Measurements from ENCODE around the gene FGD5.

Gene FGD5

DNA sequence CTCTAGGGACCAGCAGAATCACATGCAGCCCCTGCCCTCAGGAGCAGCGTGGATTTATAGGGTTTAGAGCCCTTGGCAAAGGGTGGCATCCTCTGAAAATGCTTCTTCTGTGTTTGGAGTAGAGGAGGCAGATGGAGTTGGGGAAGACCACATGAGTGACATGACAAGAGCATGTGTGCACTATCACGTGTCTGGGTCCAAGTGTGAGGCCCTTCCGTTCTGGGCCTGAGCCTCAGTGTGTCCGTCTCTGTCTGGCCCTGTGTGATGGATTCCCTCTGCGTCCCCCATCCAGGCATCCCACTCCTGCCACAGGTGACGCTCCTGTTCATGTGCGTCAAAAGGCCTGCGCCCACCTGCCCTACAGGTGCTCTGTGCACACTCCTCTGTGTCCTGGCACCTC, 30.1 kb downstream of the FGD5 start:
- no peak for DNase-seq (ENCODE audit: low read depth)

DNA sequence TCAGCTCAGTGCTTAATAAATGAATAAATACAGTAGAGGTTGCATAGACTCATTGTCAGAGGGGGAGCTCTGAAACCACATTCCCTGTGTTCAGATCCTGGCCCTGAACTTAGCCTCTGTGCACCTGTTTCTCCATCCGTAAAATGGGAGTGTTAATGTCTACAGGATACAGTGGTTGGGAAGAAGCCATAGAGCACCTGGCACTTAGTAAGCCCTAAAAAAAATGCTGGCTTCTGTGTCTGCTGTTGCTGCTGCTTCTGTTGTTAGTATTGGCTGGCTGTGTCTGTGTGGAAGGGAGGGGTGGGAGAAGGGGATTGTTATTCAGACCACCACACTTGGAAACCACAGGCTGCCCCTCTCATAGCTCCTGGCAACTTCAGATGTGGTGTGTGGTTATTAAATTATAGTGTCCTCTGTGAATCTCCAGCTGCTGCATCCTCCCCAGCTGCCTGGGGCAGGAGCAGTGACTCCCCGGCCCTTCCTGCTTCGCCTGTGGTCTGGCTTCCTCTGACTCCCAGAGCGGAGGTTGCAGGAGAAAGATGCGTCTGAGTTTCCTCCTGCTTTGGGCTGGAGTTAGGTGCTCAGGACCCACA, 31.0 kb downstream of the FGD5 start:
- no peak for DNase-seq (ENCODE audit: low read depth)

DNA sequence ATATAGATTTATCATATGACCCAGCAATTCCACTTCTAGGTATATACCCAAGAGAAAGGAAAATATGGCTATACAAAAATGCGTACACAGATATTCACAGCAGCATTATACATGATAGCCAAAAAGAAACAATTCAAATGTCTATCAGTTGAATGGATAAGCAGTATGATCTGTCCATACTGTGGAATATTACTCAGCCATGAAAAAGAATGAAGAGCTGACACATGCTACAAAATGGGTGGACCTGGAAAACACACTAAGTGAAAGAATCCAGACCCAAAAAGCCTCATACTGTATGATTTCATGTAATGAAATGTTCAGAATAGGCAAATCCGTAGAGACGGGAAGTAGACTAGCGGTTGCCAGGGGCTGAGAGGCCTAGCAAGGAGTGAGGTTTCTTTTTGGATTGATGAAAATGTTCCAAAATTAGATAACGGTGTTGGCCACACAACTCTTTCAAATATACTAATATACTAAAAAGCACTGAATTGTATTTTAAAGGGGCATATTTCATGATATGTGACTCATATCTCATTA, 33.4 kb downstream of the FGD5 start:
- DNase-seq (ENCODE audit: low read depth) = no peak

DNA sequence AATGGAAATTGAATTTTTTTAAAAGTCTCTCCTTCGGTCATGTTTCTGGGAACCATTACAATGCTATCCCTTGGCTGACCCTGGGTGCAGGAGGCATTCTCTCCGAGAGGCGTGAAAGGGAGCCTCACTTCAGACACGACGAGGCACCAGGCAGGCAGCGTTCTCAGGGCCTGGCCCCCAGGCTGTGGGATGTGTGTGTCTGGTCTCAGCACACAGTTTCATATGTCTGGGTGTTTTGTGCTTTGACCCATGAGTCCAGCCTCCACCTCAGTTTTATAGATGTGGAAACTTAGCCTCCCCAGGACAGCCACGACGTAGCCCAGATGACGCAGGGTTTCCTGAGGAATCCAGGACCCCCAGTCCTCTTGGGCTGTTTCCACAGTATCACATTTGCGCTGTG, 34.0 kb downstream of the FGD5 start:
- no peak for DNase-seq (ENCODE audit: low read depth)

DNA sequence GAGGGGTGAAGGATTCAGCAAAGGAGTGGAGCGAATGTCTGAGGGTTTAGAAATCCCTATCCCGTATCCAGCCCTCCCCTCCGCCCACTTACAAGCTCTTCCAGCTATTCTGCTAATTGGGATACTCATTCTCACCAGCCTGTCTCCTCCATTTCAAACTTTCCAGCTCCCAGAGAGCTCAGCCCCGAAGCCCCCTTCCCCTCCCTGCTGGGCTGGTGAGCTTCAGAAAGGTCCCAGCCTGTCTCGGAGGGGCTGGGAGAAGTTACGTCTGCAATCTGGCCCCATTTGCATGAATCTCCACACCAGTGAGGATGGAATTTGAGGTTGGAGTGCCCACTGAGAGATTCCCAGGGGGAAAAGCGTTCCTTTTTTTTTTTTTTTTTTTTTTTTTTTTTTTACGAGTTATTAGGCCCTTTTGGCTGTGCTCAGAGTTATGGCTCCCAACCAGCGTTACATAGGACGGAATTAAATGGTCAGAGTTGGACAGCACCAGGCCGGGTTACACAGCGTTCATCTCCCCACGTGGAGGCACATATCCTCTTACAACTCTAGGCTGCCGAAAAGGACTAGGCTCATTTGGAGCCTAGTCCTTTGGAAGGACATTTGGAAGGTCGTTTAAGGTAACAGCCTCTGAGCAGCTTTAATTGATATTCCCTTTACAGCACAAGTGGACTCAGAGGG, 34.6 kb downstream of the FGD5 start:
- no peak for DNase-seq (ENCODE audit: low read depth)

DNA sequence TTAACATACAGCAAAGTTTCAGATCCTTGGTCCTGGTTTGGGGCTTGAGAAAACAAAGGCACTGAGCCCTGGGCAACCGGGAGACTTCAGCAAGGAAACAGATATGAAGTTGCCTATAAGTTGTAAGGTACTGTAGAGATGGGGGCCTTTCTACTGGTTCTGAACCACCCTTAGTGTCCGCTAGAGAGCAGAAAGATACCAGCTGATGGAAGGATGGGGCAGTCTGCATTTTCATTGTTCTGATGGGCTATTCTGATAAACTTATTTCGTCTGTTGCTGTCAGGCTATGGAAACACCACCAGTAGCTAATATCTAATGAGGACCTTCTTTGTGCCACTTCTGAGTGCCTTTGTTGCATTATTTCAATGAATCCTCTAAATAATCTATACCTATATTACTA, 38.7 kb downstream of the FGD5 start:
- no peak for DNase-seq (ENCODE audit: low read depth)

DNA sequence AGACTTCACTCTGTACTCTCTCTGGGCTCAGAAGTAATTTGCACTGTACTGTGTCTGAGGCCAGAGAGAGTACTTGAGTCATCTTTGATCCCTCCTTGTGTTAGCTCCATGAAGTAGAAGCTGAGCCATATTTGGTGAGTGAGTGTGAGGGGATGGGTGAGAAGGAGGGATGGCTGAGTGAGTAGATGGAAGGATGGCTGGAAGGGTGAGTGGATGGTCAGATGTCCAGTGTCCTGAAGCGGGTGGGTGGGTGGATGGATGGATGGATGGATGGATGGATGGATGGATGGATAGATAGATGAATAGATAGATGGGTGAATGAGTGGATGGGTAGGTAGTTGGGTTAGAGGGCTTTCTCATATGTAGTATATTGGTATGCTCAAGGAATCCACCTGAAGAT, 39.3 kb downstream of the FGD5 start:
- DNase-seq (ENCODE audit: low read depth) = no peak

DNA sequence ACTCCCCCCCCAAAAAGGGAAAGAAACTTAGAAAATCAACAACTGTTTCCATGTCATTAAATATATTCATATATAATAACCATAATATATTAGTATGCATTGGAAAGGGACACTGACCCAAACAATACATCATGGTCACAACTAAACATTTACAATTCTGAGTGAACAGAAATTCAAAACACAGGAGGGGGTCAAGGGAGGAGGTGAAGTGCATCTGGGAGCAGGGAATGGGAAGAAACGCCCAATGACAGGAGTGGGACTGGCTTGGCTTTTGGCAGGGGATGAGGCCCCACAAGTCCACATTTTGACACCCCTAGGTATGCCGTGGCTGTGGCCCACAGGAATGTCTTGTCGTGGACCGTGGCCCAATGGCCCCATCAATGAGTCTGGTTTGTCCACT, 41.1 kb downstream of the FGD5 start:
- no peak for DNase-seq (ENCODE audit: low read depth)

DNA sequence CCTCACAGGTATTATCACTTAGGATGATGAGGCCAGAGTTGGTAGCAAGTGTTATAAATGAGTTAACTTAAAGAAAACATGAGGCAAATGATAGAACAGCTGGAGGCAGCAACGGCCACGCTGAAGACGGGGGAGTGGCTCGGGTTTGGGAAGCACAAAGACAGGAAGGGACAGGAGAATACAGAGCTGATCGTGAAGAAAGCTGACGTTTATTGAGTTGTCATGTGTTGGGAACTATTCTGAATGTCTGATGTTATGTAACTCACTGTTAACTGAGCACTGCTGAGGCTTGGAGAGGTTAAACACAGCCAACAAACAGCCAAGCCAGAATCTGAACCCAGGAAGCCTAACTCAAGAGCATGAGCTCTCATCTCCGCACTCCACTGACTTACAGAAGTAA, 42.3 kb downstream of the FGD5 start:
- DNase-seq (ENCODE audit: low read depth) = no peak

DNA sequence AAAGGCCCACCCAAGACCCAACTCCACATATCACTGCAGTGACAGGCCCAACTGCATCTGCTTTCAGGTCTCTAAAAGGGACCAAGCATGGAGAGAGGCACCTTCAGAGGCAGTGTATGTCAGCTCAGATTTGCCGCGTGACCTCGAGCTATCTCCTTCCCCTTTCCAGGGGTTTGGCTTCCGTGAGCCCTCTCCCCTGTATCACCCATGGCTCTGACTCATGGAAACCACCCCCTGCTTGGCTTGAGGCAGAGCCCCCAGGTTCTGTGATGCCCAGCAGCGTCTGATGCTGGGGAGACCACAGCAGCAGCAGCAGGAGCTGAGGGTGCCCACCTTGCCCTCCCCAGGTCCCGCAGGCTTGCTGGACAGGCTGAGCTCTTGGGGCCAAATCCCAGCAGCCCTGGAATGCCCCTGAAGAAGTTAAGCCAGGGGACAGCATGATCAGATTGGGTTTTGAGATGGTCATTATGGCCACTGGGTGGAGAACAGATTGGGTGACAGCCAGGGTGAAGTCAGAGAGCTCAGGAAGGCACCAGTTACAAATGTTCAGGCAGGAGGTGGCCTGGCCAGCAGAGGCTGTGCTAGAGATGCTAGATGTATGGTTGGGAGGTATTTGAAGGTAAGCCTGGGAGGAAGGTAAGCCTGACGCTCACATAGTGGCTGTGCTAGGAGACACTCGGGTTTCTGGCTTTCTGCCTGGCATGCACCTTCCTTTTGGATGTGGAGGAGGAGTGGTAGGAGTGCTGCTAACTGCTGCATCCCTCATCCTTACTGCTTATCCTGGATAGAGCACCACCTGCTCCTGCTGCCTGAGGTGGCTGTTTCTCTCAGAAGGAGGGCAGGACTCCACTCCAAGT, 42.9 kb downstream of the FGD5 start:
- DNase-seq (ENCODE audit: low read depth) = no peak

DNA sequence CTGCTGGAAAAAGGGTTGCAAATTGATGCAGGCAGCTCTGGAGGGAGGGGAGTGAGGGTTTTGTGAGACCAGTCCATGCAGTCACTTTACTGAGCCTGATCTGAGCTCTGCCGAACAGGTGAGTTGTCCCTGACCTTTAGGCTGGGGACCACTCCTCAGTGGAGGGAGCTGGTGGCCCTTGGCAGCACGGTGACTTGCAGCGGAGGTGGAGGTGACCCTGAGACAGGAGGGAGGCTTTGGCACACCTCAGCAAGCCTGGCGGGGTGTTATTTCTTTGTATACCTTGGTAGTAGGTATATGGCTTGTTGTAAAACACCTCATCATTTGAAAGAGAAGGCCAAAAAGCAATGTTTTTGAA, 43.5 kb downstream of the FGD5 start:
- no peak for DNase-seq (ENCODE audit: low read depth)

DNA sequence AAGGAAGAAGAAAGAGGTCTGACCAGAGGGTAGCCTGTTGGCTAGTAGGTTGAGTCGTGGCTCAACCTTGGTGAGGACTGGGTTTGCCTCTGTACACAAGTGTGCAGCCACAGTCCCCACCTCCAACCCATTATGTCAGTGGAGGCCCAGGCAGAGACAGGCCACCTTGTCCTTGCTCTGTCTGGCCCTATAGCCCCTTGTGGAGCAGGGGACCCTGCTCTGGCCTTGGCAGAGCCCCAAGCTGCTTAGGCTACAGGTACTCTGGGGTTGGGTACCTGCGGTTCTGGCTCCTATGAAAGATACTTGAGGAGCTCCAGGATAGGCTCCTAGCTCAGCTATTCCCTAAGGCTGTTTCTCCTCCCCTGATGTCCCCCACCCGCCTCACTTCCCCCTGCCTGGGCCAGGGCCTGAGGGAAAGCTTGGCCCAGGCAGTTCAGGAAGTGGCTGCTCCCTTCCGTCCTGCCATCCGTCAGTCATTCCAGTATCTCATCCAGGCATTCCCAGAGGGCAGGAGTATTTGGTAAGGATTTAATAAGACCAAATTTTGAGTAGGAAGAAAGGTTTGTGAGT, 44.0 kb downstream of the FGD5 start:
- no peak for DNase-seq (ENCODE audit: low read depth)

DNA sequence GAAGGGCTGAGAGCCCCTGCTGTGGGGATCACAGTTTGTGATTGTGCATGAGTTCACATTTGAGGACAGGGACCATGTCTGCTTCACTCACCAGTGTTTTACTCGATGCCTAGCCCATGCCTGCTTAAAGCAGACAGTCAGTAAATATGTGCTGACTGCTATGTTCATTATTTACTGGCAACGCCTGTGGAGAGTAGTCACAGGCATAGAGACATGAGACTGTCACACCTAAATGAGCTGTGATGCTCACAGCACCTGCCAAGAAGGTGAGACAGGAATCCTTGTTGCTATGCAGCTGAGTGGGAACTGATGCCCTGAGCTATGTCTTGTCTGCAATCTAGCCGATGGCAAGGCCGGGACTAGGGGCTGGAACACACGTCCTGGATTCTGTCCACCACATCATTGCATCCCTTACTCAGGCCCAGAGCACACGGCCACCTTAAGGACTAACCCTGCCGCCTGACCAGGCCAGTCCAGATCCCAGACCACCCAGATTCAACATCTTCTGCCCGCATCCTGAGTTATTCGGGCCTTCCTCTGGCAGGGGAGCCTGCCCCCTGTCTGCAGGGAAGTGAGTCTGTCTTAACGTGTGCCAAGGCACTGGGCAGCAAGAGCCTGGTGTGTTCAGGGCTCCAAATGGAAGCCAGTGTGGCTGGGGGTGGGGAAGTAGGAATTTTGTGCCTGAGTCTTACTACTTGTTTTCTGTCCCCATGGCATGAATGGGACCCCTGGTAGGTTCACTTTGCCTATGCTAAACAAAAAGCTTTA, 44.8 kb downstream of the FGD5 start:
- DNase-seq (ENCODE audit: low read depth) = no peak

DNA sequence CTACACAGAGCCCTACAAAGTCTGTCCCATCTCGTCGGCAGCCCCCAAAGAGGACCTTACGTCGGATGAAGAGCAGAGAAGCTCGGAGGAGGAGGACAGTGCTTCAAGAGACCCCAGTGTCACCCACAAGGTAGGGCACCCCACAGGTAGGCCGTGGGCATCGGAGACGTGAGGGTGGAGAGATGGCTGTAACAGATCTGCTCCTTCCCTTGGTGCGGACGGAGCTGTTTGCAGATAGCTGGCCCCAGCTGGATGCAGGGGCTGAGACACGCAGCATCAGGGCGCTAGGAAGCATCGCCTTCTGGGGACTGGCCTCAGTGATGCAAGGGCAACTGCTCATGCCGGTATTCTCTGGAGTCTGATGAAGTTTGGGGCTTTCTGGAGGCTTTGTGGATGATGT, 45.4 kb downstream of the FGD5 start:
- no peak for DNase-seq (ENCODE audit: low read depth)

DNA sequence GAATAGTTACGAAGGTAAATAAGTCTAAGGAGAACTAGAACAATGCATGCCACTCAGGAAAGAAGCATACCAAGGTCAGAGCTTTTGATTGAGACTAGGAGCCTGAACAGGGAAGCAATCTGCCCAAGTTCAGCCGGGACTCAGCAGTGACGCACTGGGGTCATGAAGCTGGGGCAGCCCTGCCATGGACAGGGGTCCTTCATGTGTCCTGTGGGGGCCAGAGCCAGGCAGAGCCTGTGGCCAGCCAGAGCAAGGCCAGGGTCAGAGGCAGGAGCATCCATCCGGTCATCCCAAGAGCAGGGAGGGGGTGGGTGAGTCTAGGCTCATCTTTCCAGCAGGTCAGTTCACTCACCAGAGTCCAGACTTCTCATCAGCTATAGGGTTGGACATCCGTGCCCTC, 47.9 kb downstream of the FGD5 start:
- DNase-seq (ENCODE audit: low read depth) = no peak

DNA sequence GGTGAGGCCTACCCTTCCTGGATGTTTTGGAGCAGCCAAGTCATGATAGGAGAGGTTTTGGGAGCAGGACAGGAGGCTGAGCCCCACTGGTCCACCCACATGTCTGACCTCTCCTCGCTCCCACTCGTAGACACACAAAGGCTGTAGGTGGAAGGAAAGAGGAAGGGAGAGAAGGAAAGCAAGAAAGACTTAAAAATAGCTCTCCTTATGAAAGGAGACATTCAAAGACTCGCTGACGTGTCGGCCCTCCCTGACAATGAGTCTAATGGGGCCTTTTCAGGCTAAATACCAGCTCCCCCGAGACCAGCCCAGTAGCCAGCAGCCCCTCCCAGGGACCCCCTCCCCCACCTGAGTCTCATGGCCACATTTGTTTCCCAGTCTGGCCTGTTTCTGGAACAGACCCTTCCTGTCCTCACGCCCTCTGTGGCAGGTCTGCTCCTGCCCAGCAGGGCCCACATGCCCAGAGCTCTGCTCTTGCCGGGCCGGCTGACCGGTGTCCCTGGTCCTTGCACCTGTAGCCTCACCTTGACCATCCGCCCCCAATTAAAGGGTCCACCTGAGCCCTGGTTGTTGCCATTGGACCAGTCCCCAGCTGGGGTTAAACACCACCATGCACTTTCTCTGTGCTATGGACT, 49.3 kb downstream of the FGD5 start:
- no peak for DNase-seq (ENCODE audit: low read depth)

DNA sequence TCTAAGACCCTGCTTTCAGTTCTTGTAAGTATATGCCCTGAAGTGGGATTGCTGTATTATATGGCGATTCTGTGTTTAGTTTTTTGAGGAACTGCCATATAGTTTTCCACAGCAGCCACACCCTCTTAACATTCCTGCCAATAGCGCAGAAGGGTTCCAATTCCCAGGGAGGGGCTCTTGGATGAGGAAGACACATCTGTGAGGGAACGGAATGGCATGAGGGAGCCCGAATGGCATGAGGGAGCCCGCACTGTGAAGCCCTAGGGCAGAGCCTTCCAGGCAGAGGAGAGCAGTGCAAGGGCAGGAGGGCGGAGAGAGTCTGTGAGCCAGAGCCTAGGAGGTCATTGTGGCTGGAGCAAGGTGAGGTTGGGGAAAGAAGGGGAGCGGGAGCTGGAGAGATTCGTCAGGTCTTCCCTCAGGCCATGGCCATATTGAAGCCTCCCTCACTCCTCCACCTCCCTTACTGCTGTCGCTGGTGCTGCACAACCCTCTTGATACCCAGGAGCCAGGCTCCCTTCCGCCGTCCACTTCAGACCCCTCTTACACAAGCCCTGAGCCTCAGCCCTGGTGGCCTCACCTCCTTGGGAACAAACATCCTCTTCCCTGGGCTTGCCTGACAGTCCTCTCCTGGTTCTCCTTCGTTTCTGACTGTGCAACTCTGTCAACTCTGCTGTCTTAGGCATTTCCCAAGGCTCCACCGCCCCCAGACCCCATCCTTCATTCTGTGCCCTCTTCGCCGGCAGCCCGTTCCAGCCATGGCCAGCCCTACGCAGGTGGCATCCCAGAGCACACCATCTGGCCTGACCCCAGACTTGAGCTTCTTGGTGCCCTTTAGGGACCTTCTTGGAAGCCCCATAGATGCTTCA, 51.4 kb downstream of the FGD5 start:
- no peak for DNase-seq (ENCODE audit: low read depth)

DNA sequence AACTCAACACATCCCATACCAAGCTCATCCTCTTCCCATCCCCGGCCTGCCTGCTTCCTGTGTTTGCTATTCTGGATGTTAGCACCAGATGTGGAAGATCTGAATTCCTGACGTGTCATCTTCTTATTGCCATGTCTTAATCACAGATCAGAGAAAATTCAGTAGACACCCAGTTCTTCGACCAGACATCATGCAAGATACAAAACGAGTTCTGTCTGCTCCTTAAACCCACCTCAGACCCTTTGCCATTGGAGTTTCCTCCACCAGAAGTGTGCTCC, 52.0 kb downstream of the FGD5 start:
- DNase-seq (ENCODE audit: low read depth) = no peak

DNA sequence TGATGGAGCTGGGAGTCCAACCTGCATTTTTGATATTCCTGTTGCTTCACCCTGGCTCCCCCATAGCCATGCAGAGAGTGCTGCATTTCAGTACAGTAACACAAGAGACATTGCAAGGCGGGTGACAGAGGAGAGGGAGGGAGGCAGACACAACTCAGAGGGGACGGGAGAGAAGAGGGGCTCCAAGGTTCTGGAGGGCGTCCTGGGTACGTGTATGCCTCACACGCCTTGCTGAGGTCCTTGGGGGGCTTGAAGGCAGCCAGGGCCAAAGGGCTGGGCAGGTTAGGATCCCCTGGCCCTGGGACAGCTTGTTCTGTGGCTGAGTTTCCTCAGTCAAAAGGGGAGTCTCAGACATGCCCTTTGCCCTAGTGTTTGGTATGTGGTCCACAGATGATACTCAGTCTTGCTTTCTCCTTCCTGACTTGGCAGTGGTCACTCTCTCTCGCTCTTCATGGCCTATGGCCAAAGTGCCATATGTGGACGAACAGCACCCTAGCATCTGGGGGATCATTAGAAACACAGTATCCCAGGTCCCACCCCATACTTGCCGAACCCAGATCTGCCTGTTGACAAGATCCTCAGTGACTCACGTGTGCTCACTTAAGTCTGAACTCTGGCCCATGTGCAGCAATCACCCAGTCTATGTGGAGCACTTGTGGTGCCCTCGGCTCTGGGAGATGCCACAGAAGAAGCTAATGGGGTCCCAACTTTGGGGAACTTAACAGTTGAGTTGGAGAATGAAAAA, 52.9 kb downstream of the FGD5 start:
- DNase-seq (ENCODE audit: low read depth) = no peak

DNA sequence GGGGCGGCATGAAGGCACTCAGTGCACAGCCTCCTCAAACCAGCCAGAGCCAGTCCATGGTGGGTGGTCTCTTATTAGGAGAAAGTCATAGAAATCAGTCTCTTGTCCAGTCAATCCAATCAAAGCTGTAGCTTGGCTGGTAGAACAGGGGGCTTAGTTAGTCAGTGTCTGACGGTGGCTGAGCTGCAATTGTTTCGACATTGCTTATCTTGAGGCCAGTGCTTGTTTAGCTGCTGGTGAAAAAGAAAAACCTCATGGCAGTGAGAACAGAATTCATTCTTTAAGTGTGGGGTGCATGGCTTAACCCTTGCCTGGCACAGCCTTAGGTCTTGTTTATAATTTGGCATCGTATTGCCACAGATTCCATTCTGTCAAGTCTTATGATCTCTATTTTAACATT, 53.9 kb downstream of the FGD5 start:
- no peak for DNase-seq (ENCODE audit: low read depth)

All from GM04503 (cell line).